ENCODE data around the gene GRAP2. TPM values are rescaled to one million over a fixed set of nuclear protein-coding genes. Genes with fewer than 3 reads are reported as not detected.

Gene GRAP2
- total RNA-seq, 1 experiment from 2014 or later = 0.42 TPM

DNA sequence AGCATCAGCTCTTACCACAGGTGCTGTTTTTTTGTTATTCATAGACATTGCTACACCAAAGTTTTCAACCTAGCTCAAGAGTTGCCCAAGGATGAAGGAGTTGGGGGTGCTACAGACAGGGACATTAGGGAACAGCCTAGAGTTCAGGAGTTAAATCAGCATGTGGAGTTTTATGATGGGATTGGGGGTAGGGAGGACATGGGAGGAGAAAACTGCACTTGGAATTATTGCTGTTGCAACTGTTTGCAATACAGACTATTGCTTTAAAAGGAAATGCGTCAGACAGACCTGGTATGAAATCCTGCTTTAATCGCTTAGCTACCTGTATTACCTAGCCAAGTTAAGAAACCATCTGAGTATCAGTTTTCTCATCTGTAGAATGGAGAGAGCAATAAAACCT, 65.6 kb downstream of the GRAP2 start:
- Histone ChIP-seq H3K9ac (ENCODE audit: low read length) (no peak overlapping the region), H3K36me3 (ENCODE audit: control insufficient read depth in 1 of 2, insufficient read depth in 2 of 2, low read length in 2 of 2) (no peaks in the 10 kb centered on the region), H3K4me2 (ENCODE audit: low read length) (no peak overlapping the region), H2AFZ (ENCODE audit: low read depth, low read length, poor library complexity, severe bottlenecking) (no peak overlapping the region), H3K79me2 (ENCODE audit: insufficient read depth, low read length) (no peaks in the 10 kb centered on the region), H3K4me3 (replicated peaks in 1 of 2; ENCODE audit: low read depth in 1 of 2, low read length in 2 of 2) (no peak overlapping the region), H3K27ac (ENCODE audit: low read depth, low read length) (no peak overlapping the region), H4K20me1 (ENCODE audit: insufficient read depth) (no peaks in the 10 kb centered on the region), H3K9me2 (ENCODE audit: insufficient read depth) (no peaks in the 10 kb centered on the region), H3K27me3 (ENCODE audit: insufficient read depth, low read length) (peaks cover 12% of the 10 kb centered on the region), H3K9me3 (ENCODE audit: control insufficient read depth in 1 of 2, insufficient read depth in 1 of 2, low read depth in 1 of 2, low read length in 2 of 2) (no peaks in the 10 kb centered on the region), H3K4me1 (ENCODE audit: control insufficient read depth in 1 of 2, insufficient read depth in 2 of 2, low read length in 2 of 2) (peaks cover 0 to 3% of the 10 kb centered on the region in 2 experiments; a peak in 2 of 4 replicates)
- POLR2A ChIA-PET = interaction anchor here (0.9 kb wide), 1 partner anchor 447 kb away, joined by 3 read pairs; the partner anchor contains the start of gene ATF4
- CTCF ChIA-PET = interaction anchor here (1.1 kb wide), 1 partner anchor 13 kb away, joined by 4 read pairs; no protein-coding TSS in a partner anchor
- RAD21 ChIA-PET (ENCODE audit: low non-redundant PET in 1 of 2, low total read pairs in 2 of 2, uncharacterized antibody in 2 of 2, unreplicated experiment in 2 of 2) = no interaction called here
- intact Hi-C loops (cut with micrococcal nuclease) = no loop called here
- DNase-seq (ENCODE audit: low read depth, low spot score) = no peak
- BruUV-seq (replicated peaks) = no TSS peak
- no peak for ATAC-seq
- TF ChIP-seq, protein P1, sequence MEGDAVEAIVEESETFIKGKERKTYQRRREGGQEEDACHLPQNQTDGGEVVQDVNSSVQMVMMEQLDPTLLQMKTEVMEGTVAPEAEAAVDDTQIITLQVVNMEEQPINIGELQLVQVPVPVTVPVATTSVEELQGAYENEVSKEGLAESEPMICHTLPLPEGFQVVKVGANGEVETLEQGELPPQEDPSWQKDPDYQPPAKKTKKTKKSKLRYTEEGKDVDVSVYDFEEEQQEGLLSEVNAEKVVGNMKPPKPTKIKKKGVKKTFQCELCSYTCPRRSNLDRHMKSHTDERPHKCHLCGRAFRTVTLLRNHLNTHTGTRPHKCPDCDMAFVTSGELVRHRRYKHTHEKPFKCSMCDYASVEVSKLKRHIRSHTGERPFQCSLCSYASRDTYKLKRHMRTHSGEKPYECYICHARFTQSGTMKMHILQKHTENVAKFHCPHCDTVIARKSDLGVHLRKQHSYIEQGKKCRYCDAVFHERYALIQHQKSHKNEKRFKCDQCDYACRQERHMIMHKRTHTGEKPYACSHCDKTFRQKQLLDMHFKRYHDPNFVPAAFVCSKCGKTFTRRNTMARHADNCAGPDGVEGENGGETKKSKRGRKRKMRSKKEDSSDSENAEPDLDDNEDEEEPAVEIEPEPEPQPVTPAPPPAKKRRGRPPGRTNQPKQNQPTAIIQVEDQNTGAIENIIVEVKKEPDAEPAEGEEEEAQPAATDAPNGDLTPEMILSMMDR (IDR thresholded peaks at IDR 0.05 in 2 of 3, conservative IDR thresholded peaks at IDR 0.05 in 1 of 3; ENCODE audit: borderline replicate concordance in 1 of 3, insufficient read depth in 1 of 3, low read depth in 2 of 3, low read length in 2 of 3) = no peak
- TF ChIP-seq EZH2phosphoT487 (IDR thresholded peaks at IDR 0.05; ENCODE audit: borderline replicate concordance) (no peak), RAD21 (IDR thresholded peaks at IDR 0.05; ENCODE audit: low read depth) (no peak), CEBPB (IDR thresholded peaks at IDR 0.05; ENCODE audit: low read depth) (0 out of 2 replicates have a peak, but pooled peaks have one; percentile 34), EGR1 (IDR thresholded peaks at IDR 0.05; ENCODE audit: low read depth) (no peak), SRF (IDR thresholded peaks at IDR 0.05; ENCODE audit: low read depth) (0 out of 2 replicates have a peak, but pooled peaks have one; percentile 33), YY1 (IDR thresholded peaks at IDR 0.05; ENCODE audit: extremely low read depth, insufficient replicate concordance, low read depth, low read length) (no peak), FOSL1 (IDR thresholded peaks at IDR 0.05; ENCODE audit: low read depth) (no peak), ZFX (IDR thresholded peaks at IDR 0.05) (no peak), TCF7L2 (IDR thresholded peaks at IDR 0.05; ENCODE audit: borderline replicate concordance, extremely low read depth, insufficient read depth, insufficient read length) (no peak), EZH2 (IDR thresholded peaks at IDR 0.05) (no peak), JUND (IDR thresholded peaks at IDR 0.05) (no peak), POLR2AphosphoS5 (IDR thresholded peaks at IDR 0.05; ENCODE audit: low read depth, low read length) (no peak), CBX3 (IDR thresholded peaks at IDR 0.05; ENCODE audit: low read depth) (no peak), SP1 (IDR thresholded peaks at IDR 0.05; ENCODE audit: low read depth) (no peak)
- TF ChIP-seq, protein P2, sequence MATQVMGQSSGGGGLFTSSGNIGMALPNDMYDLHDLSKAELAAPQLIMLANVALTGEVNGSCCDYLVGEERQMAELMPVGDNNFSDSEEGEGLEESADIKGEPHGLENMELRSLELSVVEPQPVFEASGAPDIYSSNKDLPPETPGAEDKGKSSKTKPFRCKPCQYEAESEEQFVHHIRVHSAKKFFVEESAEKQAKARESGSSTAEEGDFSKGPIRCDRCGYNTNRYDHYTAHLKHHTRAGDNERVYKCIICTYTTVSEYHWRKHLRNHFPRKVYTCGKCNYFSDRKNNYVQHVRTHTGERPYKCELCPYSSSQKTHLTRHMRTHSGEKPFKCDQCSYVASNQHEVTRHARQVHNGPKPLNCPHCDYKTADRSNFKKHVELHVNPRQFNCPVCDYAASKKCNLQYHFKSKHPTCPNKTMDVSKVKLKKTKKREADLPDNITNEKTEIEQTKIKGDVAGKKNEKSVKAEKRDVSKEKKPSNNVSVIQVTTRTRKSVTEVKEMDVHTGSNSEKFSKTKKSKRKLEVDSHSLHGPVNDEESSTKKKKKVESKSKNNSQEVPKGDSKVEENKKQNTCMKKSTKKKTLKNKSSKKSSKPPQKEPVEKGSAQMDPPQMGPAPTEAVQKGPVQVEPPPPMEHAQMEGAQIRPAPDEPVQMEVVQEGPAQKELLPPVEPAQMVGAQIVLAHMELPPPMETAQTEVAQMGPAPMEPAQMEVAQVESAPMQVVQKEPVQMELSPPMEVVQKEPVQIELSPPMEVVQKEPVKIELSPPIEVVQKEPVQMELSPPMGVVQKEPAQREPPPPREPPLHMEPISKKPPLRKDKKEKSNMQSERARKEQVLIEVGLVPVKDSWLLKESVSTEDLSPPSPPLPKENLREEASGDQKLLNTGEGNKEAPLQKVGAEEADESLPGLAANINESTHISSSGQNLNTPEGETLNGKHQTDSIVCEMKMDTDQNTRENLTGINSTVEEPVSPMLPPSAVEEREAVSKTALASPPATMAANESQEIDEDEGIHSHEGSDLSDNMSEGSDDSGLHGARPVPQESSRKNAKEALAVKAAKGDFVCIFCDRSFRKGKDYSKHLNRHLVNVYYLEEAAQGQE (IDR thresholded peaks at IDR 0.05; ENCODE audit: low read depth) = no peak
